ENCODE measurements around the gene GRHL3. TPM values are rescaled to one million over a fixed set of nuclear protein-coding genes. Genes with fewer than 3 reads are reported as not detected.

Gene GRHL3
- total and polyA plus RNA-seq, 2 donors (not counting 3 experiments of a cell fraction or from before 2014, with no cell fraction given): not detected

DNA sequence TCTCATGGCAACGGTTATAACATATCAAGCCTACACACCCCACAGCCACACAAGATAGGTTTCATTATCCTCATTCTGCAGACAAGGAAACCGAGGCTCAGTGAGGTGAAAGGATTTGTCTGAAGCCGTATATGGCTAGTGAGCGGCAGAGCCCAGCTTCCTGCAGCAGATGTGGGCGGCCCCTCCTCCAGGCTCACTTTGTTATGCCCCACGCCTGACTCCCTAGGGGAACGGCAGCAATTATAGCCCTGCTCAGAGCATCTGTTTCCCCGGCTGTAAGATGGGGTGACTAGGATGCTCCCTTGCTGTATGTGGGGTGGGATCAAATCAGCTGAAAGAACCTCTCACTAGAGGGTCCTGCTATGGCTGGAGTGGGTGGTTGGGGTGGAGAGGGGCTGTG, 22.1 kb downstream of the GRHL3 start:
- no peaks in the 10 kb centered on the region for H4K20me1 ChIP-seq (replicated peaks; ENCODE audit: control insufficient read depth, extremely low read depth, insufficient read depth, low read length)
- CTCF ChIA-PET: interaction anchor here (1.3 kb wide), 1 partner anchor 140 kb away, joined by 4 read pairs; no protein-coding TSS in a partner anchor
- intact Hi-C loops (cut with micrococcal nuclease): no loop called here

More for the DNA sequence above, 22.1 kb downstream of the GRHL3 start:
- no peaks in the 10 kb centered on the region for H3K9me1 ChIP-seq (replicated peaks; ENCODE audit: control insufficient read depth, extremely low read depth, insufficient read depth, low read length)
- H3K4me3 ChIP-seq (replicated peaks in 1 of 3; ENCODE audit: insufficient read depth in 1 of 3, low read depth in 1 of 3, low read length in 3 of 3): no peak overlapping the region
- no peak for DNase-seq (ENCODE audit: low read depth, low spot score)
- H2AFZ ChIP-seq (ENCODE audit: low read depth, low read length): no peak overlapping the region
- no peak for FAIRE-seq
- no peaks in the 10 kb centered on the region for H3K79me2 ChIP-seq (ENCODE audit: control insufficient read depth, insufficient read depth, low read length)
- TF ChIP-seq, protein P1, sequence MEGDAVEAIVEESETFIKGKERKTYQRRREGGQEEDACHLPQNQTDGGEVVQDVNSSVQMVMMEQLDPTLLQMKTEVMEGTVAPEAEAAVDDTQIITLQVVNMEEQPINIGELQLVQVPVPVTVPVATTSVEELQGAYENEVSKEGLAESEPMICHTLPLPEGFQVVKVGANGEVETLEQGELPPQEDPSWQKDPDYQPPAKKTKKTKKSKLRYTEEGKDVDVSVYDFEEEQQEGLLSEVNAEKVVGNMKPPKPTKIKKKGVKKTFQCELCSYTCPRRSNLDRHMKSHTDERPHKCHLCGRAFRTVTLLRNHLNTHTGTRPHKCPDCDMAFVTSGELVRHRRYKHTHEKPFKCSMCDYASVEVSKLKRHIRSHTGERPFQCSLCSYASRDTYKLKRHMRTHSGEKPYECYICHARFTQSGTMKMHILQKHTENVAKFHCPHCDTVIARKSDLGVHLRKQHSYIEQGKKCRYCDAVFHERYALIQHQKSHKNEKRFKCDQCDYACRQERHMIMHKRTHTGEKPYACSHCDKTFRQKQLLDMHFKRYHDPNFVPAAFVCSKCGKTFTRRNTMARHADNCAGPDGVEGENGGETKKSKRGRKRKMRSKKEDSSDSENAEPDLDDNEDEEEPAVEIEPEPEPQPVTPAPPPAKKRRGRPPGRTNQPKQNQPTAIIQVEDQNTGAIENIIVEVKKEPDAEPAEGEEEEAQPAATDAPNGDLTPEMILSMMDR (IDR thresholded peaks at IDR 0.05; ENCODE audit: extremely low read depth in 1 of 2, insufficient read depth in 1 of 2, low read depth in 1 of 2, low read length in 2 of 2): no peak
- TF ChIP-seq EZH2 (IDR thresholded peaks at IDR 0.05; ENCODE audit: borderline replicate concordance, low read depth, low read length, severe bottlenecking) (no peak), GATA2 (IDR thresholded peaks at IDR 0.05; ENCODE audit: insufficient read depth, insufficient read length, low read depth, low read length) (no peak), POLR2A (IDR thresholded peaks at IDR 0.05; ENCODE audit: low read depth, low read length) (no peak), POLR2AphosphoS5 (IDR thresholded peaks at IDR 0.05; ENCODE audit: insufficient read depth, low read depth, low read length) (no peak), MYC (IDR thresholded peaks at IDR 0.05; ENCODE audit: low read depth, low read length) (no peak), JUN (IDR thresholded peaks at IDR 0.05; ENCODE audit: borderline replicate concordance, insufficient read depth, insufficient read length, low read depth) (no peak), FOS (IDR thresholded peaks at IDR 0.05; ENCODE audit: borderline replicate concordance, insufficient read depth, low read length) (no peak)
- TF ChIP-seq, protein P2, sequence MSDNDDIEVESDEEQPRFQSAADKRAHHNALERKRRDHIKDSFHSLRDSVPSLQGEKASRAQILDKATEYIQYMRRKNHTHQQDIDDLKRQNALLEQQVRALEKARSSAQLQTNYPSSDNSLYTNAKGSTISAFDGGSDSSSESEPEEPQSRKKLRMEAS (IDR thresholded peaks at IDR 0.05; ENCODE audit: insufficient read depth, insufficient read length): no peak
- no peaks in the 10 kb centered on the region for H3K4me1 ChIP-seq (ENCODE audit: control insufficient read depth, extremely low read depth, insufficient read depth, low read length)
- no peak overlapping the region for H3K4me2 ChIP-seq (ENCODE audit: insufficient read depth, low read length)
- no peak overlapping the region for H3K27ac ChIP-seq (ENCODE audit: insufficient read depth, low read depth, low read length)
- no TSS peak for BruUV-seq (replicated peaks)
- POLR2A ChIA-PET: no interaction called here
- dilution Hi-C loops (cut with MboI; ENCODE audit: extremely low pct_ligation_motif_present, low sequenced_read_pairs): no loop called here
- no peaks in the 10 kb centered on the region for H3K9me3 ChIP-seq (replicated peaks; ENCODE audit: control insufficient read depth, insufficient read depth, low read length)
- no peaks in the 10 kb centered on the region for H3K36me3 ChIP-seq (ENCODE audit: control insufficient read depth in 2 of 2, extremely low read depth in 1 of 2, insufficient read depth in 2 of 2, low read length in 2 of 2)
- no peaks in the 10 kb centered on the region for H3K27me3 ChIP-seq (ENCODE audit: control insufficient read depth in 2 of 2, insufficient read depth in 2 of 2, low read length in 2 of 2)
- H3K9ac ChIP-seq (replicated peaks; ENCODE audit: extremely low read depth, insufficient read depth, low read length): no peak overlapping the region
